Vagina (tissue), 2 donors: ENCODE measurements around the gene RPE65.

ENCODE experiments used
- CTCF ChIP-seq, 3 experiments: fragments of 450-650 bp in 2 of 3; fragments of 200-600 bp in 1 of 3; sonication (generic) in 1 of 3; IDR thresholded peaks; one replicate each; pipeline ENCODE4 v1.5.1; 2017 to 2019; ENCODE audit warnings: antibody characterized with exemption in 3 of 3, mild to moderate bottlenecking in 2 of 3, moderate library complexity in 2 of 3
- POLR2AphosphoS5 ChIP-seq, 2 donors: sonication (generic); formaldehyde crosslinking; IDR thresholded peaks; one replicate each; pipeline ENCODE4 v1.9.0; 2017; ENCODE audit warnings: antibody characterized with exemption in 2 of 2, mild to moderate bottlenecking in 2 of 2, low read depth in 1 of 2; ENCODE audit not compliant: insufficient read depth in 1 of 2

- TF ChIP-seq CTCF (IDR thresholded peaks at IDR 0.05): no peak
- TF ChIP-seq POLR2AphosphoS5 (IDR thresholded peaks at IDR 0.05; ENCODE audit: insufficient read depth in 1 of 2, low read depth in 1 of 2): no peak
Measured at GRCh38 chr1:68384872-68385411, 64.8 kb downstream of the RPE65 start.
